Measurements from ENCODE around the gene ATP1B2. TPM values are rescaled to one million over a fixed set of nuclear protein-coding genes. Genes with fewer than 3 reads are reported as not detected.

ATP1B2 gene
- total and polyA plus RNA-seq, 2 of the 8 experiments (the other 6 are each of a cell fraction or from before 2014, with no cell fraction given) = 9.1 to 21.0 TPM

DNA sequence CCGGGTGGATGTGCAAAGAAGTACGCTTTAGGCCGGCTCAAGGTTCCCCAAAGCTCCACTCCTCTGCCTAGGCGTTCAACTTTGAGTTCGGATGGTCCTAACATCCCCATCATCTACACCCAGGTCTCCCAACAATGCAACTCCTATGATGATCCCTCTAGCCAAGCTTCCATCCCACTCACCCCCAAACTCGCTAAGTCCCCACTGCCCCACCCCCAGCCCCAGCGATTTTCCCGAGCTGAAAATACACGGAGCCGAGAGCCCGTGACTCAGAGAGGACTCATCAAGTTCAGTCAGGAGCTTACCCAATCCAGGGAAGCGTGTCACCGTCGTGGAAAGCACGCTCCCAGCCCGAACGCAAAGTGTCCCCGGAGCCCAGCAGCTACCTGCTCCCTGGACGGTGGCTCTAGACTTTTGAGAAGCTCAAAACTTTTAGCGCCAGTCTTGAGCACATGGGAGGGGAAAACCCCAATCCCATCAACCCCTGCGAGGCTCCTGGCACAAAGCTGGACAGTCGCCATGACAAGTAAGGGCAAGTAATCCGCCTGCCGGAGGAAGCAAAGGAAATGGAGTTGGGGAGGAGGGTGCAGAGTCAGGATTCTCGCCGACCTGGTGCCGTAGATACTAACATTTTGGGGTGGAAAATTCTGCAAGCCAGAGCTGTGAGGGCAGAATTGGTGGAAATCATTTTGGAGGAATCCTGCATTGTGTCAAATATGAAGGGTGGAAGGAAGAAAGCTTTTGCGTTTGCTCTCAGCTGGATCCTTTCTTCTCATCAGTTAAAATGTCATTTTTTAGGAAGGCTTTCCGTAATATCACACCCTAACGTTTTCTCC, 36.6 kb downstream of the ATP1B2 start, which contains the start of gene TP53 (continued):
- peak; percentile 98 for TF ChIP-seq SAP30 (IDR thresholded peaks at IDR 0.05; ENCODE audit: insufficient read depth, insufficient replicate concordance, low read length)
- no peak for TF ChIP-seq RXRA (IDR thresholded peaks at IDR 0.05; ENCODE audit: insufficient read depth, low read depth, low read length)
- no peak for TF ChIP-seq SUZ12 (IDR thresholded peaks at IDR 0.05; ENCODE audit: low read length)
- TF ChIP-seq, protein P1, sequence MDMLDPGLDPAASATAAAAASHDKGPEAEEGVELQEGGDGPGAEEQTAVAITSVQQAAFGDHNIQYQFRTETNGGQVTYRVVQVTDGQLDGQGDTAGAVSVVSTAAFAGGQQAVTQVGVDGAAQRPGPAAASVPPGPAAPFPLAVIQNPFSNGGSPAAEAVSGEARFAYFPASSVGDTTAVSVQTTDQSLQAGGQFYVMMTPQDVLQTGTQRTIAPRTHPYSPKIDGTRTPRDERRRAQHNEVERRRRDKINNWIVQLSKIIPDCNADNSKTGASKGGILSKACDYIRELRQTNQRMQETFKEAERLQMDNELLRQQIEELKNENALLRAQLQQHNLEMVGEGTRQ (IDR thresholded peaks at IDR 0.05; ENCODE audit: low read length) = no peak
- TF ChIP-seq, protein P2, sequence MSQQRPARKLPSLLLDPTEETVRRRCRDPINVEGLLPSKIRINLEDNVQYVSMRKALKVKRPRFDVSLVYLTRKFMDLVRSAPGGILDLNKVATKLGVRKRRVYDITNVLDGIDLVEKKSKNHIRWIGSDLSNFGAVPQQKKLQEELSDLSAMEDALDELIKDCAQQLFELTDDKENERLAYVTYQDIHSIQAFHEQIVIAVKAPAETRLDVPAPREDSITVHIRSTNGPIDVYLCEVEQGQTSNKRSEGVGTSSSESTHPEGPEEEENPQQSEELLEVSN (IDR thresholded peaks at IDR 0.05) = peak; percentile 78
- no peak for TF ChIP-seq ZNF274 (IDR thresholded peaks at IDR 0.05; ENCODE audit: borderline replicate concordance, extremely low read depth, low read length)
- TF ChIP-seq SIRT6 (IDR thresholded peaks at IDR 0.05; ENCODE audit: low read length) = no peak
- peak; percentile 100 for TF ChIP-seq POLR2AphosphoS5 (IDR thresholded peaks at IDR 0.05; ENCODE audit: low read depth, low read length)
- peak; percentile 98 to 99 for TF ChIP-seq POLR2A (IDR thresholded peaks at IDR 0.05; ENCODE audit: control extremely low read depth in 1 of 2, low read depth in 2 of 2, low read length in 2 of 2)
- no peak for TF ChIP-seq NRF1 (IDR thresholded peaks at IDR 0.05; ENCODE audit: low read depth, low read length)
- TF ChIP-seq KDM5A (IDR thresholded peaks at IDR 0.05; ENCODE audit: low read length) = no peak
- TF ChIP-seq CHD2 (IDR thresholded peaks at IDR 0.05; ENCODE audit: low read length) = no peak; the same call in 1 of the 2 replicates
- TF ChIP-seq MAFK (IDR thresholded peaks at IDR 0.05; ENCODE audit: low read depth, low read length) = no peak
- TF ChIP-seq BRCA1 (IDR thresholded peaks at IDR 0.05; ENCODE audit: low read depth, low read length) = no peak
- no peak for TF ChIP-seq SP2 (IDR thresholded peaks at IDR 0.05; ENCODE audit: low read length)
- TF ChIP-seq NANOG (IDR thresholded peaks at IDR 0.05; ENCODE audit: insufficient read depth, low read depth, low read length, poor library complexity, severe bottlenecking) = no peak

All from H1 (cell line).